NCI-H187 (cell line): ENCODE measurements around the gene HSPB9.

Experiments used
- DNase-seq, 2 experiments: peaks; one replicate each; lab custom pipeline; 2025; lab: John Stamatoyannopoulos, UW

The HSPB9 gene, protein sequence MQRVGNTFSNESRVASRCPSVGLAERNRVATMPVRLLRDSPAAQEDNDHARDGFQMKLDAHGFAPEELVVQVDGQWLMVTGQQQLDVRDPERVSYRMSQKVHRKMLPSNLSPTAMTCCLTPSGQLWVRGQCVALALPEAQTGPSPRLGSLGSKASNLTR

DNA sequence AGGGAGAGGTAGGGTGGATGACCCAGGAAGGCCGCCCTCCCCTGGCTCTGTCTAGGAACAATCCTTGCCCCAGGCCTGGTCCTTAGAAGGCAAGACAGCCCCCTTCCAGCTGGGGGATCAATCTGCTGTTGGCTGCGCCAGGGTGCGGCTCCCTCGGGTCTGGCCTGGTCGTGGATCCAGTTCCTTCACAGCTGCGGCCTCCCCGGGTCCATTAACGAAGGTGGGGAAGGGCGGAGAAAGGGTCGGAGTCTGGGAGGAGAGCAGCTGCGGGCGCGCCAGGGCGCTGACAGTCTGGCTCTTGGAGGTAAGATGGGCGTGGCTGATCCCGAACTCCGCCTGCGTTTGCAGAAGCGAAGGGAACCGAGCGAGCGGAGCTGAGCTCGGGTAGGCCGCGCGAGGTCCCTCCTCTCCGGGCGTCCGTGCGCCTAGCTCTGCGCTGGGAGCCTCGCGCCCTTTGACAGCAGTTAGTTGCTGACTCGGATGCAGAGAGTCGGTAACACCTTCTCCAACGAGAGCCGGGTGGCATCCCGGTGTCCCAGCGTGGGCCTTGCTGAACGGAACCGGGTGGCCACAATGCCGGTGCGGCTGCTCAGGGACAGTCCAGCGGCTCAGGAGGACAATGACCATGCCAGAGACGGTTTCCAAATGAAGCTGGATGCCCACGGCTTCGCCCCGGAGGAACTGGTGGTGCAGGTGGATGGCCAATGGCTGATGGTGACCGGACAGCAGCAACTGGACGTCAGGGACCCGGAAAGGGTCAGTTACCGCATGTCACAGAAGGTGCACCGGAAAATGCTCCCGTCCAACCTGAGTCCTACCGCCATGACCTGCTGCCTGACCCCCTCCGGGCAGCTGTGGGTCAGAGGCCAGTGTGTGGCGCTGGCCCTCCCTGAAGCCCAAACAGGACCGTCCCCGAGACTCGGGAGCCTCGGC, at the start of gene HSPB9:
Gene HSPB9 (plus strand): TSS at position 434 of the 933 bp plus-strand sequence. CDS start 47 bp downstream, at position 481.
- DNase-seq, result peak; percentile 15 to 78

DNA sequence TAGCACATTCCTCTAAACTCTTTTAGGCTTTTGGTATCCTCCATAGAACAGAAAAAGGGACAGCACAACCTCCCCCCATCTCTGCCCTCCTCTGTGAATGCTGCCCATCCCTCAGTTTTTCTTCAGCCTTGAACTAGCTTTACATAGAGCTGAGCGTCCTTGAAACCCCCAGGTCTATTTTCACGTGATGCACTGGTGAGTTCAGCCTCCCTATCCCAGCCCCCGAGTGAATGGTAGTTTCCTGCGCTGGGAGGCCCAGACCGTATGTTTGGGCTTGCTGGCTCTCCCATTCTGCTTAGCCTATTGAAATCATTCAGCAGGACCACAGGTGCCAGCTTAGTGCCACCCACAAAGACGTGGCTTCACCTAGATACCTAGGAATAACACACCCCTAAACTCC, 46.8 kb upstream of the HSPB9 start:
- DNase-seq, result no peak

DNA sequence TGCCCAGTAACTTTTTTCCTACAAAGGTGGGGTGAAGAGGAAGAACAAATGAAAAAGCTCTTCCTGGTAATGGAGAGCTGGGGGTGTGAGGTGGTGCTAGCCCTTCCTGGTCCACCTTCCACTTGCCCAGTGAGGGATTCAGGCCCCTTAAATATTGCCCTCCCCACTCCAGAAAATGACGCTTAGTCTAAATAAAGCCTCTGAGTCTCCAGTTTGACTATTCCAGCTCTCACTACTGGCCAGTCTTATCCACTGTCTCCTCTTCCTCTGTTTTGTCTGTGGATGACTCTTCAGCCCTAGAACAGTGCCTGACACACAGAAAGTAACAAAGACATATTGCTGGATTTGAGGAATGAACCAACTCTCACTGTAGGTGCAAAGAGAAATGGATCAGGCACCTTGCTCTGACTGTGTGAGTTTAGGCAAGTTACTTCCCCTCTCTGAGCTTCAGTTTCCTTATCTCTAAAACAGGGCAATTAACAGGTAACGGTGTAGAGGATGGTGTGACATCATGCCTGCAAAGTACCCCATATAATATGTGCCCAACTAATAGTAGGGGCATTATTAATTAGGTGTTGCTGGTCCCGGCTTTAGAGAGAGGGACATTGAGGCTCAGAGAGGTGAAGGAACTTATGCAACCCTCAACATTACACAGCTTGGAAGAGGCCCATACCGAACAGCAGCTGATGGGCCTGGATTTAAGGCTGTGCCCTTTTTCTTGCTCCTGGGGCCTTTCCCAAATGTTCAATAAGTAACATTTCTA, 45.6 kb upstream of the HSPB9 start:
- DNase-seq, result no peak

DNA sequence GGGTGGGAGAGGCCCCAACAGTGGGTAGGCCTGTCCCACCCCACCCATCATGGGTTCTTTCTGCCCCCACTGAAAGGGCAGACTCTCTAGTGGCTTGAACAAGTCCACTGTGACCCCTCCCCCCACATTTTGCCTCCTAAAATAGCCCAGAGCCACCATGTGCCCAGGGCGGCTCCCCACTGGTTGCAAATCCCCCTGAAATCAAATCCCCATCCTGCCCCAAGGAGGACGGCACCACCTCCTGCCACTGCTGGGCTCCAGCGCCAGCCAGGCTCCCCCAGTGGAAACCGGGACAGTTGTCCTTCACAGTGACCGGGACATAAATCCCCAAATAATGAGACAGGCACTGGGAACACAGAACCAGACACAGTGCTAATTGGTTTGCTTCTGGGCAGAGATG, 44.8 kb upstream of the HSPB9 start:
- no peak for DNase-seq

DNA sequence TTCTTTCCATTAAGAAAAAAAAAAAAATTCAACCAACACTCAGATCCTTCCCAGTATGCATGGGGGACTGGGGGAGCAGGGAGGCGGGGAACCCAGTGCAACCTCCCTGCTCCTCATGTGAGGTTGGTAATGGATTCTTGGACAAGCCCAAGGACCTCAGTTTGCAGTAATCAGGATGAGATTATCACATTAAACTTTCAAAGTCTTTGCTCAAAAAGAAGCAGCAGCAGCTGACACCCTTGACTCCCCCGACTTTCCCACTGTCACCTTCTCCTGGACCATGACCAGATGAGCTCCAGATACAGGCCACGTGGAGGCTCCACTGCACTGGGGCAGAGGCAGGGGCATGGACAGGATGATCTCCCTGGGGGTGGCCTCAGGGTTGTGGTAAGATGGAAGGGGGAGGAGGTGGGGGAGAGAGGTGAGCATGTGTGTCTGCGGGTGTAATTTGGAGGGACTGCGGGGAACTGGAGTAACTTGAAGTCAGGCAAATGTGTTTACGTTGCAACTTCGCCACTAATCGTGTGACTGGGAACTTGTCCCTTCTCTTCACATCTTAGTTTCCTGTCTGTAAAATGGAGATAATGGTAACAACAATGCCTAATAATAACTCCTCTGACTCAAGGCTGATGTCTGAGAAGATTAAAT, 44.1 kb upstream of the HSPB9 start:
- no peak for DNase-seq

DNA sequence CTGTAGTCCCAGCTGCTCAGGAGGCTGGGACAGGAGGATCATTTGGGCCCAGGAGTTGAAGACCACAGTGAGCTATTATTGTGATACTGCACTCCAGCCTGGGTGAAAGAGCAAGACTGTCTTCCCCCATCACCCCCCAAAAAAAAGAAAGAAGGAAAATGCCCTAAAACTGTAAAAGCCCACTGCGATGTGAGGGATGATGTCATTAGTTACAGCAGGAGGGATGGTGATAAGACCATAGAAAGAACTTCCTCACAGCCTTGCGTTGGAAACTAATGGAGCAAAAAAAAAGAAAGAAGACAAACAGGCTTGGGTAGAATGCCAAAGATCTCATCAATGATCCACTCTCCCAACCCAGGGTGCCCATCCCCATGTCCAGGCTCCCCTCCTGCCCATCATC, 43.1 kb upstream of the HSPB9 start:
- DNase-seq, result no peak

DNA sequence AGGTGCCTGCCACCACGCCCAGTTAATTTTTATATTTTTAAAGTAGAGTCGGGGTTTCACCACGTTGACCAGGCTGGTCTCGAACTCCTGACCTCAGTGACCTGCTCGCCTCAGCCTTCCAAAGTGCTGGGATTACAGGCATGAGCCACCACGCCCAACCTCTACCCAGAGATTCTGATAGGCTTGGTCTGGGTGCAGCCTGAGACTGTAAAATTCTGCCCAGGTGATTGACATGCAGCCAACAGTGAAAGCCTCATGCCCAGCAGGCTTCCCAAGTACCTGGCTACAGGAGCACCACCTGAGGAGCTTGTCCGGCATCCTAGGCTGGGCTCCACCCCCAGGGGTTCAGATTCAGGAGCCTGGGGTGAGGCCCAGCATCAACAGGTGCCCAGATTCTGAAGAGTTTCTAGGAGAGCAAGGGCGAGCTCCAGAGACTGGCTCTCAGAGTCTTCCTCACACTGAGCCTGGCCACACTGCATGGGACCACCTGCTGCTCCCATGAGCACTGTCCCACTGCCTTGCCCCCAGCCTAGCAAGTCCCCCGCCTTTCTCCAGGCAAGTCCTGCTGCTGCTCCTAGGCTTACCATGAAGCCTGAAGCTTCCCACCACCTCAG, 41.0 kb upstream of the HSPB9 start:
- DNase-seq, result no peak

DNA sequence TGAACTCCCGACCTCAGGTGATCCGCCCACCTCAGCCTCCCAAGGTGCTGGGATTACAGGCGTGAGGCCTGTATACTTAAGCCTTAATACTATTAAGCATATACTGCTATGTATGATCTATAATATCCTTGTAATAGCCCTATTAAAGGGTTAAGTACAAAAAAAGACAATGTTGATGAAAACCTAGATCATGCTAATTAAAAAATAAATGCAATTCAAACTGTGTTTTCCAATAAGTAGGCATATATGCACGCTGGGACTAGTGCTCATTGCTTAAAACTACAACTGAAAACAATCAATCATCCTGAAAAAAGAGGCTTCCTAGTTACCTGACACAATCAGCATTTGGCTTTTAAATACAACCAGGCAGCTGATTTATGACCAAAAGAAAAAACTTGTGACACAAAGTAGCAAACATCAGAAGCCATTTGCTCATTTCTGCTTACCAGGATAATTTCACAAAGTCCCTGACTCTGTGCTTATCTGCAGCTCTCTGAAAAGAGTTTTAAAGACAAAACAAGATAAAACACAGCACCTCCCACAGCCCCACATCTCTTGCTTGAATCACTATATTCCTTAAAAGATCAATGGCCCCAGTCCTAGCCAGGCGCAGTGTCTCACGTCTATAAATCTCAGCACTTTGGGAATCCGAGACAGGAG, 35.4 kb upstream of the HSPB9 start:
- DNase-seq, result no peak

DNA sequence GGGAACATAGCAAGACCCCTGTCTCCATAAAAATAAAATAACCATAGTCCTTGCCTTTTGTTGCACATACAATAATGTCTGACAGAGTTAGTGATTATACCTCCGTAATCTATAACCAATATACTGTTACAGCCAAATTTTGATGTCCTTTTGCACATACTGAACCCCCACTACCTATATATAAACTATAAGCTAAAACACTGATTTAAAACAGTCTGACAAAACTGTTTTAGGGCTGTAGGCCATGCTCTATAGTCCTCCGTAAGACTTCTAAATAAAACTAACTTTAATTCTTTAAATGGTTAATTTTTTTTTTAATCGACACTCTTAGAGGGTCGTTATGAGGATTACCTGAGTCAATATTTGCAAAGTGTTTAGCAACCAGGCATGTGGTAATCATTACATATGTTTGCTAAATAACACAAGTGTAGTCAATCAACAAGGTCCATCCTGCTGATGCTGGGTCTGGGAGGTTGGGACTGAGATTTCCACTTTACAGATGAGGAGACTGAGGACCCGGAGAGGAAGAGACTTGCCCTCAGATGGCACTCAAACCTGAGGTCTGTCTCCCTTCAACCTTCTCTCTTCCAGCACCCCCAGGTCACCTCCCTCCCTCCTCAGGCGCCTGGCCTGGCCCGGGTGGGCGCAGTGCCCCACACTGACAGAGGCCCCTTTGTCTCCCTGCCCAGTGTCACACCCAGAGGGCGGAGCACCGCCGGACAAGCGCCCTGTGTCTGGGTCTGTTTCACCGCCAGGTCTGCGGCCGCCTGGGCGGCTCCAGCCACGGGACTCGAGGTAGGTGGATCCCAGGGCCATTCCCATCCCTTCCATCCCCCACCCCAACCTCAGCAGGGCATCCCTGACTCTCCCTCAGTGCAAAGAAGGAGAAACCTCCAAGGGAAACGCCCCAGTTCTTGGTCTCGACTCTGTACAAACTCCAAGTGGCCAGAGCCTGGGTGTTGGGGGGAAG, 34.6 kb upstream of the HSPB9 start:
- no peak for DNase-seq

DNA sequence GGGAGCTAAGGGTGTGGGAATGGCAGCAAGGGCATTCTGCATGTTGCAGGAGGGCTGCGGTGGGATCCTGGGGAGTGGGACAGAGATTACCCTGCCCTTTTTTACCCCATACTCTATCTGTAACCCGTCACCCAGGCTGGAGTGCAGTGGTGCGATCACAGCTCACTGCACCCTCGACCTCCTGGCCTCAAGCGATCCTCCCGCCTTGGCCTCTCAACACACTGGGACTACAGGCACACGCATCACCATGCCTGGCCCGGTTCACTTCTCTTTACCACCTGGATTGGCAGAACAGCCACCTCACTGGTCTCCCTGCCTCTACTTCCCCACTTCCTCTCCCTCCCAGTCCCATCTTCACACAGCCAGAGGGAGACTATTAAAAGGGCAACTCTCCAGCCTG, 33.9 kb upstream of the HSPB9 start:
- no peak for DNase-seq

DNA sequence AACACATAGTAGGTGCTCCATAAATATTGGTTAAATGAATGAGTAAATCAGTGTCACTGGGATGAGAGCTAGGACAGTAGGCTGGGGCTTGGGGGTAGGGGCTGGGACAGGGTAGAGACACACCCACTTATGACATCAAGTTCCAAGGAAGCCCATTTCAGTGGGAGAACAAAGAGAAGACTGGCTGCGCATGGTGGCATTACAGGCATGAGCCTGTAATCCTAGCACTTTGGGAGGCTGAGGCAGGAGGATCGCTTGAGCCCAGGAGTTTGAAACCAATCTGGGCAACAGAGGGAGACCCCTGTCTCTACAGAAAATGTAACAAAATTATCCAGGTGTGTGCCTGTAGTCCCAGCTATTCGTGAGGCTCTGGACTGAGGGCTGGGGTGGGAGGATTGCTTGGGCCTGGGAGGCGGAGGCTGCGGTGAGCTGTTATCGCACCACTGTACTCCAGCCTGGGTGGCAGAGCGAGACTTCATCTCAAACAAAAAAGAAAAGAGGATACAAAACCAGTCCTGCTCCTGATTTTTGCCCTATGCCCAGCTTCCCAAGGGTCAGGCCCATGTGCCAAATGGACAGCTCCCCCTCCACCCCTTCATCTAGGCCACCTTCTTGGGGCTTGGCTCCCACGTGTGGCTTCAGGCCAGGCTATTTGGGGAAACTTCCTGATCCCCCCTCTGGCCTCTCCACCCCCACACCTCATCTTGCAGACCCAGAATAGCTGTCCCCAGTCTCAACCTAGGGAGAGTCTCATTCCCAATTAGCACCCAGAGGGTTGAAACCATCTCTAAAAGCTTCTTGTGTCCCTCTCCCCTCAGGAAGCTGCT, 31.4 kb upstream of the HSPB9 start:
- no peak for DNase-seq

DNA sequence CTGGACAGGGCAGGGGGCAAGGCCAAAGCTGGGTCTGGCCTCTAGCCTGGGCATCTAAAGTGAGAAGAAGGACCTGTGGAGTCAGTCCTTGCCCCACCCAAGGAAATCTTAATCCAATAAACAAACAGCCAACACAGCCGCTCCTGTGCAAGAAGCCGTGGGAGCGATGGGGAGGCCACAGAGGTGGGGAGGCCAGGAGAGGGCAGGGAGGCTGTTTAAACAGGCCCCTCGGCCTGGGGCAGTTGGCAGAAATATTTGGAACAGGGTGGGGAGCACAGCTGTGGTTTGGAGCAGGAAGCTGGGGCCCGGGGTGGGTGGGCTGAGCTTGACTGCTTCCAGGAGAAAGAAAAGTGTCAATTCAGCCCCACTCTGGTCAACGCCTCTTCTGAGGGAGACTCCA, 29.7 kb upstream of the HSPB9 start:
- no peak for DNase-seq

DNA sequence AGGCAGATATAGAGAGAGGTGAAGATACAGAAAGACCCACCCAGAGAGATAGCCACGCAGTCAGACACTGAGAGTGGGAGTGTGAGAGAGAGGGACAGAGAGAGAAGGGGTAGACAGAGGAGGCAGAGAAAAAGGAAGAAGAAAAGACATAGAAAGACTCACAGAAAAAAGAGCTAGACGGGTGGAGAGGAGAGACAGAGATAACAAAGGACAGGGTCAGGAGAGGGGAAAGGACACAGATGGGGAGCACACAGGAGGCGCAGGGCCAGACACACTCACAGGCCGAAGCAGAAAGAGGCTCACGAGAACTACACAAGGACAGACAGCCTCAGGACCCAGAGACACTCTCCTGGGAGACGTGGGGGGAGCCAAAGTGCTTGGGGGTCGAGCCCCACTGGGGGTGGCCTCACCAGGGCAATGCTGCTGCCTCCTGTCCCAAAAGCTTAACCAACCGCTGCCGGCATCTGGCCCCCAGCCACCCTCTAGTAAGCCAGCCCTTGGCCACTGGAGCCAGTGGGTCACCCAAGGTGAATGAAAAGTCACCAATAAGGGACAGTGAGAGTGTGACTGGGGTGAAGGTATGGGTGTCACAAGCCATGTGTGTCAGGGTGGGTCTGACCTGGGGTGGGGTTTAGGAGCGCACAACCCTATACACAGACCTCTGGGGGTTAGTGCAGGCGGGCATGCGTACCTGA, 28.1 kb upstream of the HSPB9 start:
- no peak for DNase-seq

DNA sequence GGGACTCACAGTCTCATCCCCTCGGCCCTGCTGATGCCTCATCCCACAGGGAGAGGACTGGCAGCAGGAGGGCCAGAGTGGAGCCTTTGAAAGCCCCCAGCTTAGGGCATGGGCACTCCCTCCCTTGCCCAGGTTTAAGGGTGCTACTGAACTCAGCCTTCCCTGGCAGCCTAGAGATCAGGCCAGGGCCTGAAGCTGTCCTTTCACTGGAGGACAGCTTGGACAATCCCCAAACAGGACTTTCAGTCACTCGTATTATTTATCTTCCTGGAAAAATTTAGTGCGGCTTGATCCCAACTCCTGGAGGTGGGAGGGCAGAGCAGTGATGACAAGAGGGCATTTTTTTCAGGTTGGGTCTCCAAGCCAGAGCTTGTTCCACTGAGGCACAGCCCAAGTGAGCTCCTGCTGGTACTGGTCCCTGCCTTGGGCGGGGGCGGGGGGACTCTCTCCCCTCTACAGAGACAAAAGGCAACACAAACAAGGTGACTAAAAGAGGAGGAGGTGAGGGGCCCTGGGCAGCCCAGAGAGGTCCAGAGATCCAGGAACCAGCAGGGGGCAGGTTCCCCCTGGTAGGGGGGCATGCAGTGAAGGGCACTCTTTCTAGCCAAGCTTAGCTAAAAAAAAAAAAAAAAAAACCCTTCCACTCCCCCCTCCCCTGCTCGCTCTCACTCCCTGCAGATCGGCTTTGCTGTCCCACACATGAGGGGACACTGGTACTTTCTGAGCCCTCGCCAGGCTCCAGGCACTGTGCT, 26.1 kb upstream of the HSPB9 start:
- no peak for DNase-seq

DNA sequence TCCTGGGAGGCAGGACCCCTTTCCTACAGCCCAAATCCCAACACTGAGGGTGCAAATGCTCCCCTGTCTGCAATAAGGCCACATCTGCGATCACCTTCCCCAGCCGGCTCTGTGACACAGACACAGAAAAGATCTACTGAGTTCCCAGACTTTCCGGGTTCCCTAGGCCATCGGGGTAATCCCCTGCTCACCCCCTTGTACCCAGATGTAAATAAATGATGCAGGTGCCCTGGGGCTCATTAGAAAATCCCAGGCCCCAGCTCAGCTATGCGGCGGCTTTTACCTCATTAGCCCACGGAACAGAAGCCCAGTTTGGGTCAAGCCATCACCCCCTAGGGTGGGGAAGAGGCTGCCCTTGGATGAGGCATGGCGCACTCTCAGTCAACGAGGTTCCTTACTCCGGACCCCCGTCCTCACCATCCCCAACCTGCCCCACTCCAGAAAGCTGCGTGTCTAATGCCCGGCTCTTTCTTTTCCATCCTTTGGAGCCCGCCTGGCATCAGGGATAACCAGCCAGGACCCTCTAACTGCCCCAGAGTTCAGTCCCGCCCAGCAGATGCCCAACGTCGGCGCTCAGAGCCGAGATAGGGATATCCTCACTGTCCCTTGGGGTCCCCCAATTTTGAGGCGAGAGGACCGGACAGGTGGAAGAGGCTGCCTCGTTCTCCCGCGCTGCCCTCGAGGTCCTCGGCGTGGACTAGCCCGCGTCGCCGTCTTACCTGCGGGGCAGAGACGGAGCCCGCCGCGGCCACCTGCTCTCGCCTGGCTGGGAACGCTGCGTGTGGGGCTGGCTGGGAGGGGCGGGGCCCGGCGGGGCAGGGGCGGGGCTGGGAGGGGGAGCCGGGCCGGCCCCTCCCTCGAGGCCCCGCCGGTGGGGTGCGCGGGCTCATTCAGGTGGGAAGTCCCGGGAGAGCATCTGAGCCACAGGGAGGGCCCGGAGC, 24.6 kb upstream of the HSPB9 start, which contains the start of gene ZNF385C:
Gene ZNF385C (minus strand): TSS at position 783 of the 941 bp plus-strand sequence. CDS start 35,417 bp downstream, outside the sequence.
- no peak for DNase-seq

DNA sequence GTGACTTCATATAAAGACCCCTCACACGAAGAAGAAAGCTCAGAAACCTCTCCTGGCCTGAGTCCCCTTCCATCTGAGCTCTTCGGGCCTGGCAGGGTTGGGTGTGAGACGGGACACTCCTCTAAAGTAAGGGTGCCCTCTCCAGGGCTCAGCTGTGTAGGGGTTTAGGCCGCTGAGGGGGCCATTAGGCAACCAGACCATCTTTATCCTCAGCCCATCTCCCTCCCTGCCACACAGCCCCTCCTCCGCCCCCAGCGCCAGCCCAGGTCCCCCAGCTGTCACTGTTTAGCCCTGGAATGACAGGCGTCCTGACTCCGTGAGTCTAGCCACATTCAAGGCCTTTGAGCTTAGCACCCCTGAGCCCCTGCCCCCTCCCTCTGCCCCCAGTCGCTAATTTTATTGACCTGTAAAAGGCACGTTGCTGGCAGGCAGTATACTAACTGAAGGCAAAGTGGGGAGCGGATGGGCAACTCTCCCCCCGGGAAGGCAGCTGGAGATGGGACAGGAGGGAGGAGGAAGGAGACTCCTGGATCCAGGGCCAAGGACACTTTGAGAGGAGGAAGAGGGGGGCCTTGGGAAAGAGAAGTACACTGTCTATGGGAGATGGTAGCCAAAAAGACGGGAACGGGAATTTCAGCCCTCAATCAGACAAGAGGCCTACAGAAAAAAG, 23.7 kb upstream of the HSPB9 start:
- DNase-seq, result no peak
